ENCODE data around the gene POU2AF2. TPM values are rescaled to one million over a fixed set of nuclear protein-coding genes. Genes with fewer than 3 reads are reported as not detected.

POU2AF2 gene
- total RNA-seq, 1 experiment from 2014 or later: not detected

DNA sequence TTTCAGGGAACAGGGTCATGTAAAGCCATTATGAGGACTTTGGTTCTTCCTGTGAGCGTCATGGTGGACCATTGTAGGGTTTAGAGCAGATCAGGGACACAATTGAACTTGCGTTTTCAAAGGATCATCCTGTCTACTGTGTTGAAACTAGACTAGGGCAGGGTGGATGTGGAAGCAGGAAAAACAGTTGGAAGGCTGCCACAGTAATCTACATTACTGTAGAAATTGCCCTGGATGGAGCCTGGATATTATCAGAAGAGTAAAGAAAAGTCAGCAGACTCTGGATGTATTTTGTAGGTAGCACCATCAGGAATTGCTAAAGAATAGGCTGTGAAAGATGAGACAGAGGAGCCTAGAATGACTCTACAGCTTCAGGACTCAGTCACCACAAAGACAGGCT, 5.4 kb downstream of the POU2AF2 start:
- Histone ChIP-seq H2BK15ac (ENCODE audit: low read depth, low read length) (no peak overlapping the region), H3K56ac (ENCODE audit: insufficient read length, low read depth, low read length) (no peak overlapping the region), H3K79me2 (ENCODE audit: insufficient read depth, low read length) (no peaks in the 10 kb centered on the region), H2BK20ac (ENCODE audit: low read depth, low read length, poor library complexity, severe bottlenecking) (no peak overlapping the region), H3K23me2 (ENCODE audit: insufficient read length, low read depth, low read length, poor library complexity, severe bottlenecking) (no peaks in the 10 kb centered on the region), H3K14ac (ENCODE audit: insufficient read depth, low read length) (no peak overlapping the region), H3K4me2 (ENCODE audit: insufficient read depth, insufficient read length, low read length) (no peak overlapping the region), H3K4ac (ENCODE audit: low read depth, low read length) (no peak overlapping the region), H2AK5ac (ENCODE audit: insufficient read length, low read length) (no peak overlapping the region), H3K4me1 (ENCODE audit: insufficient read depth, low read length) (no peaks in the 10 kb centered on the region), H3K9ac (ENCODE audit: extremely low read depth, insufficient read length, low read length) (no peak overlapping the region), H2BK120ac (ENCODE audit: low read depth, low read length, poor library complexity, severe bottlenecking) (no peak overlapping the region), H4K91ac (ENCODE audit: insufficient read length, low read depth, low read length) (no peak overlapping the region), H4K20me1 (ENCODE audit: control insufficient read depth, insufficient read depth, insufficient read length) (no peaks in the 10 kb centered on the region), H3K9me3 (ENCODE audit: control insufficient read depth, low read depth, low read length) (no peaks in the 10 kb centered on the region), H4K5ac (ENCODE audit: insufficient read length, low read depth, low read length) (no peak overlapping the region), H3K23ac (ENCODE audit: insufficient read length, low read depth, low read length) (no peak overlapping the region), H3K18ac (ENCODE audit: insufficient read length, low read depth, low read length) (no peak overlapping the region), H2BK5ac (ENCODE audit: insufficient read length, low read length) (no peak overlapping the region), H3K27me3 (ENCODE audit: insufficient read depth, low read length) (no peaks in the 10 kb centered on the region), H2AFZ (ENCODE audit: low read length) (no peak overlapping the region), H3T11ph (ENCODE audit: low read length) (no peak overlapping the region), H3K79me1 (ENCODE audit: insufficient read depth, low read depth, low read length, poor library complexity, severe bottlenecking) (no peaks in the 10 kb centered on the region), H2BK12ac (ENCODE audit: insufficient read length, low read depth, low read length) (no peak overlapping the region), H4K8ac (replicated peaks; ENCODE audit: insufficient read length, low read depth, low read length) (no peak overlapping the region), H3K27ac (ENCODE audit: insufficient read length, low read depth, low read length) (no peak overlapping the region)
- H3K4me1 Mint-ChIP-seq: no peaks in the 10 kb centered on the region; a peak in 1 of 4 replicates
- H3K27ac Mint-ChIP-seq: no peak overlapping the region
- no CpG with 5 or more reads among the region's 2 CpGs for WGBS (ENCODE audit: extremely low coverage, insufficient read length, low lambda C conversion rate)
- no peak for DNase-seq
- no peak overlapping the region for H3K4me3 Mint-ChIP-seq
- H3K27me3 Mint-ChIP-seq (ENCODE audit: low read depth): no peaks in the 10 kb centered on the region
- TF ChIP-seq, protein P1, sequence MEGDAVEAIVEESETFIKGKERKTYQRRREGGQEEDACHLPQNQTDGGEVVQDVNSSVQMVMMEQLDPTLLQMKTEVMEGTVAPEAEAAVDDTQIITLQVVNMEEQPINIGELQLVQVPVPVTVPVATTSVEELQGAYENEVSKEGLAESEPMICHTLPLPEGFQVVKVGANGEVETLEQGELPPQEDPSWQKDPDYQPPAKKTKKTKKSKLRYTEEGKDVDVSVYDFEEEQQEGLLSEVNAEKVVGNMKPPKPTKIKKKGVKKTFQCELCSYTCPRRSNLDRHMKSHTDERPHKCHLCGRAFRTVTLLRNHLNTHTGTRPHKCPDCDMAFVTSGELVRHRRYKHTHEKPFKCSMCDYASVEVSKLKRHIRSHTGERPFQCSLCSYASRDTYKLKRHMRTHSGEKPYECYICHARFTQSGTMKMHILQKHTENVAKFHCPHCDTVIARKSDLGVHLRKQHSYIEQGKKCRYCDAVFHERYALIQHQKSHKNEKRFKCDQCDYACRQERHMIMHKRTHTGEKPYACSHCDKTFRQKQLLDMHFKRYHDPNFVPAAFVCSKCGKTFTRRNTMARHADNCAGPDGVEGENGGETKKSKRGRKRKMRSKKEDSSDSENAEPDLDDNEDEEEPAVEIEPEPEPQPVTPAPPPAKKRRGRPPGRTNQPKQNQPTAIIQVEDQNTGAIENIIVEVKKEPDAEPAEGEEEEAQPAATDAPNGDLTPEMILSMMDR (conservative IDR thresholded peaks at IDR 0.05): no peak
- no peaks in the 10 kb centered on the region for H3K9me3 Mint-ChIP-seq
- no peaks in the 10 kb centered on the region for H3K36me3 Mint-ChIP-seq (ENCODE audit: insufficient read depth in 1 of 3, low read depth in 3 of 3)

Measured in H9 (cell line).